Natural killer cell (primary cell): Measurements from ENCODE around the gene ANXA10. TPM values are rescaled to one million over a fixed set of nuclear protein-coding genes. Genes with fewer than 3 reads are reported as not detected.

Experiments
- ATAC-seq, 3 donors: fragments of 150-1000 bp in 2 of 3; fragments of 200-7000 bp in 1 of 3; cut with Tn5 transposase; 1 replicate in 1 of 3; 2 replicates in 2 of 3; pipeline ENCODE4 v1.10.0; 2021; ENCODE audit warnings: mild to moderate bottlenecking in 2 of 3, moderate library complexity in 2 of 3
- DNase-seq, 2 donors: peaks; one replicate each; pipeline versions ENCODE4 v3.0.0 to v3.0.0-alpha.2; 2013 to 2021; ENCODE audit warnings: mixed read lengths in 1 of 2
- H3K27ac ChIP-seq: one replicate; pipeline ENCODE4 v1.5.1; 2013; ENCODE audit warnings: mild to moderate bottlenecking, low read length
- H3K27me3 ChIP-seq: one replicate; pipeline ENCODE4 v1.6.1; 2013; ENCODE audit warnings: low read length; ENCODE audit not compliant: control insufficient read depth, insufficient read depth
- H3K36me3 ChIP-seq: one replicate; pipeline ENCODE4 v1.6.1; 2013; ENCODE audit warnings: low read length; ENCODE audit not compliant: control insufficient read depth, insufficient read depth
- H3K4me1 ChIP-seq: one replicate; pipeline ENCODE4 v1.6.1; 2013; ENCODE audit warnings: low read length; ENCODE audit not compliant: control insufficient read depth, insufficient read depth
- H3K4me3 ChIP-seq: one replicate; pipeline ENCODE4 v1.5.1; 2013; ENCODE audit warnings: low read length
- H3K9me3 ChIP-seq: one replicate; pipeline ENCODE4 v1.6.1; 2013; ENCODE audit warnings: low read length; ENCODE audit not compliant: control insufficient read depth, insufficient read depth
- H3K27ac Mint-ChIP-seq, 2 donors: one replicate each; pipeline ENCODE4 v1.8.0; 2022; ENCODE audit warnings: mild to moderate bottlenecking in 2 of 2, mixed read lengths in 2 of 2, moderate library complexity in 1 of 2
- H3K27me3 Mint-ChIP-seq, 2 donors: one replicate each; pipeline ENCODE4 v1.8.0; 2022; ENCODE audit warnings: low read depth in 2 of 2, mixed read lengths in 2 of 2
- H3K36me3 Mint-ChIP-seq: one replicate; pipeline ENCODE4 v1.8.0; 2022; ENCODE audit warnings: mixed read lengths
- H3K4me1 Mint-ChIP-seq, 2 donors: one replicate each; pipeline ENCODE4 v1.8.0; 2022; ENCODE audit warnings: mixed read lengths in 2 of 2
- H3K4me3 Mint-ChIP-seq: one replicate; pipeline ENCODE4 v1.8.0; 2022; ENCODE audit warnings: mild to moderate bottlenecking, moderate library complexity, mixed read lengths
- H3K9me3 Mint-ChIP-seq, 2 donors: one replicate each; pipeline ENCODE4 v1.8.0; 2022; ENCODE audit warnings: mixed read lengths in 2 of 2
- CTCF ChIP-seq: fragments of 200-600 bp; IDR thresholded peaks from one replicate; pipeline ENCODE4 v1.8.0; 2022; ENCODE audit warnings: antibody characterized with exemption
- WGBS: methylation state at CpG from one replicate; pipeline ENCODE4 v1.1.7; 2013; ENCODE audit warnings: missing lambda C conversion rate; ENCODE audit not compliant: insufficient coverage; 5-methylcytosine and 5-hydroxymethylcytosine counted together
- intact Hi-C: fragments of 100-400 bp; cut with micrococcal nuclease; formaldehyde crosslinking; loops from one replicate; pipeline ENCODE4 v1.14.2; 2022
- total RNA-seq, 4 donors: library from RNA; stranded (reverse); fragments of 120-200 nt in 1 of 4; gene quantifications; one replicate each; pipeline versions ENCODE4 v1.2.3 to v1.2.4, GENCODE V29; 2013 to 2022

ANXA10 gene
- total RNA-seq, 3 donors from 2014 or later (not counting 1 experiment from before 2014, with no cell fraction given), result not detected

- WGBS, result 77% methylated on average over 1 of the region's 1 CpG
- ATAC-seq, result no peak
These were observed 72.7 kb downstream of the ANXA10 start for GRCh38 chr4:168164915-168165548.

GRCh38 chr4:168167714-168168284 is 75.5 kb downstream of the ANXA10 start:
- Mint-ChIP-seq H3K27me3 (no peaks in the 10 kb centered on the region), H3K9me3 (no peaks in the 10 kb centered on the region), H3K4me1 (no peaks in the 10 kb centered on the region), H3K36me3 (no peaks in the 10 kb centered on the region), H3K27ac (no peak overlapping the region), H3K4me3 (no peak overlapping the region)
- no peaks in the 10 kb centered on the region for H3K9me3 ChIP-seq
- 94% methylated on average over 6 of the region's 6 CpGs for WGBS
- no peaks in the 10 kb centered on the region for H3K27me3 ChIP-seq
- DNase-seq (no peak), ATAC-seq (no peak)
- H3K36me3 ChIP-seq, result no peaks in the 10 kb centered on the region
- no peak for TF ChIP-seq CTCF
- intact Hi-C loops, result no loop called here
- no peaks in the 10 kb centered on the region for H3K4me1 ChIP-seq
- no peak overlapping the region for H3K4me3 ChIP-seq
- no peak overlapping the region for H3K27ac ChIP-seq

More at GRCh38 chr4:168164915-168165548, 72.7 kb downstream of the ANXA10 start:
- H3K9me3 ChIP-seq, result no peaks in the 10 kb centered on the region
- no peak for TF ChIP-seq CTCF
- no peaks in the 10 kb centered on the region for H3K36me3 Mint-ChIP-seq
- H3K36me3 ChIP-seq, result no peaks in the 10 kb centered on the region
- no peak overlapping the region for H3K27ac Mint-ChIP-seq
- no peaks in the 10 kb centered on the region for H3K4me1 ChIP-seq
- H3K27me3 ChIP-seq, result peaks cover 2% of the 10 kb centered on the region
- no peaks in the 10 kb centered on the region for H3K4me1 Mint-ChIP-seq
- no peak overlapping the region for H3K4me3 Mint-ChIP-seq
- intact Hi-C loops, result no loop called here
- no peak overlapping the region for H3K27ac ChIP-seq
- peaks cover 4 to 9% of the 10 kb centered on the region in 2 donors for H3K9me3 Mint-ChIP-seq
- no peak overlapping the region for H3K4me3 ChIP-seq
- no peak for DNase-seq
- peaks cover 0 to 2% of the 10 kb centered on the region in 2 donors for H3K27me3 Mint-ChIP-seq

- Mint-ChIP-seq H3K4me1 (no peaks in the 10 kb centered on the region), H3K9me3 (no peaks in the 10 kb centered on the region), H3K36me3 (no peaks in the 10 kb centered on the region), H3K27ac (no peak overlapping the region), H3K27me3 (no peaks in the 10 kb centered on the region), H3K4me3 (no peak overlapping the region)
- DNase-seq (no peak), ATAC-seq (no peak)
- Histone ChIP-seq H3K36me3 (no peaks in the 10 kb centered on the region), H3K4me3 (no peak overlapping the region), H3K27me3 (no peaks in the 10 kb centered on the region), H3K27ac (no peak overlapping the region), H3K9me3 (no peaks in the 10 kb centered on the region), H3K4me1 (no peaks in the 10 kb centered on the region)
- whole genome bisulfite sequencing, result 77% methylated on average over 6 of the region's 6 CpGs
- intact Hi-C loops, result no loop called here
- no peak for TF ChIP-seq CTCF
These were observed 82.0 kb downstream of the ANXA10 start for GRCh38 chr4:168174308-168174707.
